ENCODE data around the gene PRR23E. TPM values are rescaled to one million over a fixed set of nuclear protein-coding genes. Genes with fewer than 3 reads are reported as not detected.

The PRR23E gene
- total RNA-seq, 1 donor from 2014 or later, result not detected

- Histone ChIP-seq H3K79me2 (ENCODE audit: insufficient read depth, low read length) (no peaks in the 10 kb centered on the region), H3K4me1 (ENCODE audit: insufficient read depth, low read length) (no peaks in the 10 kb centered on the region), H4K20me1 (ENCODE audit: insufficient read depth, low read length) (no peaks in the 10 kb centered on the region), H3K27ac (ENCODE audit: low read depth, low read length) (no peak overlapping the region), H2AFZ (ENCODE audit: low read depth, low read length) (no peak overlapping the region), H3K27me3 (ENCODE audit: insufficient read depth, low read length) (no peaks in the 10 kb centered on the region), H3K9ac (ENCODE audit: low read length) (no peak overlapping the region), H3K4me3 (ENCODE audit: insufficient read depth, low read depth, low read length) (no peak overlapping the region), H3K36me3 (ENCODE audit: insufficient read depth, low read length) (no peaks in the 10 kb centered on the region), H3K4me2 (ENCODE audit: low read length) (no peak overlapping the region), H3K9me3 (ENCODE audit: insufficient read depth, low read depth, low read length) (peaks cover 4% of the 10 kb centered on the region)
- TF ChIP-seq EZH2 (IDR thresholded peaks at IDR 0.05; ENCODE audit: insufficient read depth, low read length), result no peak
- no peak for TF ChIP-seq CTCF (IDR thresholded peaks at IDR 0.05; ENCODE audit: insufficient read depth, low read depth, low read length)
- peaks cover 7% of the 10 kb centered on the region for H3K9me3 Mint-ChIP-seq (ENCODE audit: unreplicated experiment)
- FAIRE-seq (no peak), DNase-seq (ENCODE audit: low read depth) (no peak)
- H3K36me3 Mint-ChIP-seq (ENCODE audit: low read depth, unreplicated experiment), result no peaks in the 10 kb centered on the region
- no peaks in the 10 kb centered on the region for H3K4me1 Mint-ChIP-seq (ENCODE audit: low read depth, unreplicated experiment)
- H3K27me3 Mint-ChIP-seq (ENCODE audit: low read depth, unreplicated experiment), result peaks cover 27% of the 10 kb centered on the region
- no peak overlapping the region for H3K4me3 Mint-ChIP-seq (ENCODE audit: unreplicated experiment)
- no peak overlapping the region for H3K27ac Mint-ChIP-seq (ENCODE audit: unreplicated experiment)
These were observed 1.8 kb downstream of the PRR23E start for GRCh38 chr3:127194601-127195187.

- Mint-ChIP-seq H3K27ac (ENCODE audit: unreplicated experiment) (no peak overlapping the region), H3K27me3 (ENCODE audit: low read depth, unreplicated experiment) (peaks cover 30% of the 10 kb centered on the region), H3K4me1 (ENCODE audit: low read depth, unreplicated experiment) (no peaks in the 10 kb centered on the region), H3K9me3 (ENCODE audit: unreplicated experiment) (peaks cover 7% of the 10 kb centered on the region), H3K36me3 (ENCODE audit: low read depth, unreplicated experiment) (no peaks in the 10 kb centered on the region), H3K4me3 (ENCODE audit: unreplicated experiment) (no peak overlapping the region)
- FAIRE-seq, result no peak
- no peaks in the 10 kb centered on the region for H3K27me3 ChIP-seq (ENCODE audit: insufficient read depth, low read length)
- no peaks in the 10 kb centered on the region for H3K36me3 ChIP-seq (ENCODE audit: insufficient read depth, low read length)
- no peak overlapping the region for H3K4me3 ChIP-seq (ENCODE audit: insufficient read depth, low read depth, low read length)
- H3K9ac ChIP-seq (ENCODE audit: low read length), result no peak overlapping the region
- H3K79me2 ChIP-seq (ENCODE audit: insufficient read depth, low read length), result no peaks in the 10 kb centered on the region
- H3K4me1 ChIP-seq (ENCODE audit: insufficient read depth, low read length), result no peaks in the 10 kb centered on the region
- TF ChIP-seq EZH2 (IDR thresholded peaks at IDR 0.05; ENCODE audit: insufficient read depth, low read length), result no peak
- TF ChIP-seq CTCF (IDR thresholded peaks at IDR 0.05; ENCODE audit: insufficient read depth, low read depth, low read length), result no peak
- peaks cover 4% of the 10 kb centered on the region for H3K9me3 ChIP-seq (ENCODE audit: insufficient read depth, low read depth, low read length)
- no peak overlapping the region for H2AFZ ChIP-seq (ENCODE audit: low read depth, low read length)
- no peak for DNase-seq (ENCODE audit: low read depth)
- no peak overlapping the region for H3K27ac ChIP-seq (ENCODE audit: low read depth, low read length)
- no peak overlapping the region for H3K4me2 ChIP-seq (ENCODE audit: low read length)
- H4K20me1 ChIP-seq (ENCODE audit: insufficient read depth, low read length), result no peaks in the 10 kb centered on the region
These were observed 2.5 kb downstream of the PRR23E start for GRCh38 chr3:127195417-127195816.

- H3K27ac Mint-ChIP-seq (ENCODE audit: unreplicated experiment), result no peak overlapping the region
- H3K36me3 Mint-ChIP-seq (ENCODE audit: low read depth, unreplicated experiment), result no peaks in the 10 kb centered on the region
- DNase-seq (ENCODE audit: low read depth), result no peak
These were observed 3.1 kb downstream of the PRR23E start for GRCh38 chr3:127196002-127196401.

More at GRCh38 chr3:127196002-127196401, 3.1 kb downstream of the PRR23E start:
- Histone ChIP-seq H3K9ac (ENCODE audit: low read length) (no peak overlapping the region), H3K79me2 (ENCODE audit: insufficient read depth, low read length) (no peaks in the 10 kb centered on the region), H3K9me3 (ENCODE audit: insufficient read depth, low read depth, low read length) (peaks cover 4% of the 10 kb centered on the region), H2AFZ (ENCODE audit: low read depth, low read length) (no peak overlapping the region), H3K4me2 (ENCODE audit: low read length) (no peak overlapping the region), H4K20me1 (ENCODE audit: insufficient read depth, low read length) (no peaks in the 10 kb centered on the region), H3K36me3 (ENCODE audit: insufficient read depth, low read length) (no peaks in the 10 kb centered on the region), H3K27ac (ENCODE audit: low read depth, low read length) (no peak overlapping the region), H3K27me3 (ENCODE audit: insufficient read depth, low read length) (peaks cover 2% of the 10 kb centered on the region), H3K4me3 (ENCODE audit: insufficient read depth, low read depth, low read length) (no peak overlapping the region), H3K4me1 (ENCODE audit: insufficient read depth, low read length) (no peaks in the 10 kb centered on the region)
- Mint-ChIP-seq H3K27me3 (ENCODE audit: low read depth, unreplicated experiment) (peaks cover 33% of the 10 kb centered on the region), H3K4me3 (ENCODE audit: unreplicated experiment) (no peak overlapping the region), H3K4me1 (ENCODE audit: low read depth, unreplicated experiment) (no peaks in the 10 kb centered on the region), H3K9me3 (ENCODE audit: unreplicated experiment) (peaks cover 7% of the 10 kb centered on the region)
- TF ChIP-seq EZH2 (IDR thresholded peaks at IDR 0.05; ENCODE audit: insufficient read depth, low read length) (no peak), CTCF (IDR thresholded peaks at IDR 0.05; ENCODE audit: insufficient read depth, low read depth, low read length) (no peak)
- no peak for FAIRE-seq

Data from astrocyte (in vitro differentiated cells and primary cell).